A673 (cell line): ENCODE measurements around the gene GOSR2.

Experiments used
- CTCF ChIP-seq: fragments of 300-800, 200-600 bp; sonication (generic); conservative IDR thresholded peaks from 2 replicates; pipeline ENCODE4 v1.5.1; 2017; ENCODE audit warnings: low read depth, mild to moderate bottlenecking, antibody characterized with exemption, low read length, moderate library complexity, mixed read lengths
- EZH2 ChIP-seq: fragments of 200-600 bp; sonication (generic); IDR thresholded peaks from 2 replicates; pipeline ENCODE4 v1.6.1; 2017; ENCODE audit warnings: borderline replicate concordance, low read depth, mild to moderate bottlenecking, mixed read lengths, antibody characterized with exemption, low read length; ENCODE audit not compliant: poor library complexity, severe bottlenecking

DNA sequence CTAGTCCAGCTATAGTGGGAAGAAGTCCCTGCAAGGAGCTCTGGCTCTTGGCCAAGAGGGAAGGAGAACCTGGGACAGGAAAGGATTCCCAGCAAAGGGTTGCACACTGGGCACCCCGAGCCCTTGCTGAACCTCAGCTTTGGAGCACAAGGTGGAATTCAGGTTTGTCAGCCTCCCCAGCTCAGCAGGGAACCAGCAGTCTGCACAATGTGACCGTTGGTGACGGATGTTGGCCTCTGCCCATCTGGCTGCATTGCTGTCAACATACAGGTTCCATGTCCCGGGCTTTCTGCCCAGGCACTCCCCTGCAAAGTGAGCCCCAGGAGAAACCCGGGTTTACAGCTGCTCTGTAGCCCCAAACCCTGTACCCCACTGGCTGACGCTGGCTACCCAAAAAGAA is 49.4 kb downstream of the GOSR2 start:
- TF ChIP-seq CTCF (no peak), EZH2 (no peak)
